HepG2 (cell line): ENCODE results near the gene EMC9. TPM values are rescaled to one million over a fixed set of nuclear protein-coding genes. Genes with fewer than 3 reads are reported as not detected.

Experiments used
- BRCA1 ChIP-seq: sonication (generic); formaldehyde crosslinking; IDR thresholded peaks from 2 replicates; pipeline ENCODE4 v1.4.0; 2020; ENCODE audit warnings: missing genetic modification reagents
- CBX1 ChIP-seq: IDR thresholded peaks from one replicate; pipeline ENCODE4 v1.6.1; 2016; ENCODE audit warnings: antibody characterized with exemption, low read depth
- CCAR2 ChIP-seq: fragments of 200-400 bp; formaldehyde crosslinking; optimal IDR thresholded peaks from 2 replicates; pipeline ENCODE3; 2018; ENCODE audit warnings: low read depth, mild to moderate bottlenecking, low read length, moderate library complexity
- GMEB2 ChIP-seq: IDR thresholded peaks from 2 replicates; pipeline ENCODE4 v1.6.1; 2016; ENCODE audit warnings: missing biosample characterization, missing genetic modification reagents, low read depth
- HMGXB3 ChIP-seq: sonication (generic); formaldehyde crosslinking; IDR thresholded peaks from 2 replicates; pipeline ENCODE4 v1.4.0; 2020; ENCODE audit warnings: missing genetic modification reagents, borderline replicate concordance
- IRF9 ChIP-seq: sonication (generic); formaldehyde crosslinking; IDR thresholded peaks from 2 replicates; pipeline ENCODE4 v1.8.0; 2022; ENCODE audit warnings: missing genetic modification reagents, mild to moderate bottlenecking, borderline replicate concordance
- KAT2B ChIP-seq: fragments of 150-350 bp; IDR thresholded peaks from 2 replicates; pipeline ENCODE4 v1.6.1; 2014; ENCODE audit warnings: low read depth, low read length, borderline replicate concordance
- MTERF4 ChIP-seq: sonication (generic); formaldehyde crosslinking; IDR thresholded peaks from 2 replicates; pipeline ENCODE4 v1.8.0; 2023; ENCODE audit warnings: mild to moderate bottlenecking, missing genetic modification reagents
- NFIB ChIP-seq: sonication (generic); formaldehyde crosslinking; IDR thresholded peaks from 2 replicates; pipeline ENCODE4 v1.9.0; 2021; ENCODE audit warnings: missing genetic modification reagents, mild to moderate bottlenecking, borderline replicate concordance
- NFIC ChIP-seq: IDR thresholded peaks from 2 replicates; pipeline ENCODE4 v1.6.1; 2012; ENCODE audit warnings: mild to moderate bottlenecking, low read length, inconsistent platforms
- NRL ChIP-seq: sonication (generic); formaldehyde crosslinking; IDR thresholded peaks from 2 replicates; pipeline ENCODE4 v1.5.0; 2020; ENCODE audit warnings: missing genetic modification reagents, mild to moderate bottlenecking, moderate library complexity, borderline replicate concordance
- PRPF4 ChIP-seq: fragments of 200-400 bp; formaldehyde crosslinking; IDR thresholded peaks from 2 replicates; pipeline ENCODE4 v1.6.1; 2016; ENCODE audit warnings: low read length, low read depth; ENCODE audit not compliant: poor library complexity, severe bottlenecking
- SETDB1 ChIP-seq: sonication (generic); formaldehyde crosslinking; IDR thresholded peaks from 2 replicates; pipeline ENCODE4 v1.5.1; 2020; ENCODE audit warnings: missing genetic modification reagents, mild to moderate bottlenecking, borderline replicate concordance
- THAP11 ChIP-seq: IDR thresholded peaks from 2 replicates; pipeline ENCODE4 v1.6.1; 2016; ENCODE audit warnings: missing biosample characterization, missing genetic modification reagents
- TRIM24 ChIP-seq: sonication (generic); formaldehyde crosslinking; IDR thresholded peaks from 2 replicates; pipeline ENCODE4 v1.8.0; 2022; ENCODE audit warnings: mild to moderate bottlenecking, missing genetic modification reagents
- ZNF121 ChIP-seq: sonication (generic); formaldehyde crosslinking; IDR thresholded peaks from 2 replicates; pipeline ENCODE4 v1.5.0; 2020; ENCODE audit warnings: mild to moderate bottlenecking, missing genetic modification reagents
- ZNF703 ChIP-seq: sonication (generic); formaldehyde crosslinking; IDR thresholded peaks from 2 replicates; pipeline ENCODE4 v1.5.1; 2020; ENCODE audit warnings: missing genetic modification reagents, mild to moderate bottlenecking, moderate library complexity, borderline replicate concordance
- ZSCAN12 ChIP-seq: sonication (generic); formaldehyde crosslinking; IDR thresholded peaks from 2 replicates; pipeline ENCODE4 v1.9.0; 2021; ENCODE audit warnings: mild to moderate bottlenecking, missing genetic modification reagents
- polyA plus RNA-seq, 8 experiments: library from polyadenylated mRNA; depleted of rRNA in 3 of 8; stranded (reverse) in 7 of 8; unstranded in 1 of 8; fragments of >200 nt; fragmentation: Illumina TruSeq in 4 of 8; extraction: Trizol in 4 of 8; gene quantifications; 2 replicates each; pipeline versions ENCODE4 v1.2.1 to v1.2.3, GENCODE V29; 2011 to 2016; ENCODE audit warnings: low read depth in 4 of 8, missing spikeins in 1 of 8, mixed read lengths in 1 of 8; ENCODE audit not compliant: insufficient read depth in 1 of 8
- total RNA-seq, 5 experiments: library from RNA; depleted of rRNA; stranded (reverse); fragments of >200 nt; fragmentation: Illumina TruSeq; extraction: Trizol; gene quantifications; 2 replicates each; pipeline ENCODE4 v1.2.3, GENCODE V29; 2016; ENCODE audit warnings: low read depth in 1 of 5
- TF ChIP-seq, protein P1 (sequence below): sonication (generic); formaldehyde crosslinking; IDR thresholded peaks from 2 replicates; pipeline ENCODE4 v1.4.0; 2020; ENCODE audit warnings: low read depth, mild to moderate bottlenecking, missing genetic modification reagents

EMC9 gene
- total and polyA plus RNA-seq, 2 of the 13 experiments (the other 11 are each of a cell fraction or from before 2014, with no cell fraction given): 60.5 to 78.7 TPM

DNA sequence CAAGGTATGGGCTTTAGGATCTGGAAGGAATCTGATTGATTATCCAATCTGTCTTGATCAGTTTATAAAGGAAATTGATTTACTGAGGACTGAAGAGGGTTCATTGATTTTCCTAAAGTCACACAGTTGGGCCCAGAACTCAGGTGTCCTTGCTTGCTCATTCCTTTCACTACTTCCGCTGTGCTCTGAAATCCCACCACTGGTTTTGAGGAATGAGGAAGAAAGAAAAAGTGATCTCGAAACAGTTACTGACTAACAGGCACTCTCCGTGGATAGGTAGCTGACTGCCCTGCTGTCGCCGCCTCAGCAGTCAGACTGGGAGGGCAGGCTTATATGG is 11.0 kb downstream of the EMC9 start, which contains the start of gene FITM1 (continued):
- TF ChIP-seq HMGXB3 (CRISPR knock-in tag): 0 out of 2 replicates have a peak, but pooled peaks have one; percentile 3
- no peak for TF ChIP-seq PRPF4
- TF ChIP-seq KAT2B: peak; percentile 36; the same call in 1 of the 2 replicates
- no peak for TF ChIP-seq BRCA1 (CRISPR knock-in tag)
- no peak for TF ChIP-seq ZNF121 (CRISPR knock-in tag)
- no peak for TF ChIP-seq NRL (CRISPR knock-in tag)
- 0 out of 2 replicates have a peak, but pooled peaks have one; percentile 3 for TF ChIP-seq IRF9
- TF ChIP-seq THAP11 (CRISPR knock-in tag): no peak
- TF ChIP-seq TRIM24 (CRISPR knock-in tag): peak; percentile 57; the same call in 1 of the 2 replicates
- no peak for TF ChIP-seq MTERF4 (CRISPR knock-in tag)
- no peak for TF ChIP-seq ZSCAN12 (CRISPR knock-in tag)
- no peak for TF ChIP-seq CBX1
- TF ChIP-seq ZNF703 (CRISPR knock-in tag): no peak
- no peak for TF ChIP-seq GMEB2 (CRISPR knock-in tag)
- TF ChIP-seq, protein P1, sequence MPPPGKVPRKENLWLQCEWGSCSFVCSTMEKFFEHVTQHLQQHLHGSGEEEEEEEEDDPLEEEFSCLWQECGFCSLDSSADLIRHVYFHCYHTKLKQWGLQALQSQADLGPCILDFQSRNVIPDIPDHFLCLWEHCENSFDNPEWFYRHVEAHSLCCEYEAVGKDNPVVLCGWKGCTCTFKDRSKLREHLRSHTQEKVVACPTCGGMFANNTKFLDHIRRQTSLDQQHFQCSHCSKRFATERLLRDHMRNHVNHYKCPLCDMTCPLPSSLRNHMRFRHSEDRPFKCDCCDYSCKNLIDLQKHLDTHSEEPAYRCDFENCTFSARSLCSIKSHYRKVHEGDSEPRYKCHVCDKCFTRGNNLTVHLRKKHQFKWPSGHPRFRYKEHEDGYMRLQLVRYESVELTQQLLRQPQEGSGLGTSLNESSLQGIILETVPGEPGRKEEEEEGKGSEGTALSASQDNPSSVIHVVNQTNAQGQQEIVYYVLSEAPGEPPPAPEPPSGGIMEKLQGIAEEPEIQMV (CRISPR knock-in tag): 0 out of 2 replicates have a peak, but pooled peaks have one; percentile 9
- no peak for TF ChIP-seq CCAR2
- peak; percentile 59; the same call in 1 of the 2 replicates for TF ChIP-seq NFIB (CRISPR knock-in tag)
- TF ChIP-seq NFIC: no peak
- TF ChIP-seq SETDB1 (CRISPR knock-in tag): no peak
